ENCODE data around the gene AIFM3. TPM values are rescaled to one million over a fixed set of nuclear protein-coding genes. Genes with fewer than 3 reads are reported as not detected.
"Not testable (repeated sequence)": the region's sequence is repeated elsewhere in the genome, so short reads cannot be mapped to it uniquely, and the experiment has no call there.

AIFM3 gene
- total RNA-seq, 1 donor from 2014 or later: 12.3 TPM

DNA sequence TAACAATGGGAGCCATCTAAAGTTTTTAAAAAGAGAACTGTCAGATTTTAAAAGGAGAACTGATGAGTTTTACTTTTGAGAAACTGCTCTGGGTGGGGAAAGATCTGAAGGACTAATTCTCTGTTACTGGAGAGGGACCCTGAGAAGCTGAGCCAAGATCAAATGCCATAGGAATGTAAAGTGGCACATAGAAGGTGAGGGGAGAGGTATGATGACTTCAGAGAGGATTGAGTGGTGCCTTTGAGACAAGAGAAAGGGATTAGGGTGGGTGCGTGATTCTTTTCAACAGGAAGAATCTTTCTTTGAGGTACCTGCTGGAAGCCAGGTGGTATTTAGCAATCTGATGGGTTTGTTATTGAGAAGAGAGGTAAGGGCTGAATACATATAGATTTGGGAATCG is 40.8 kb upstream of the AIFM3 start:
- peaks cover 37% of the 10 kb centered on the region for H3K4me1 ChIP-seq
- intact Hi-C loops (cut with DNase I): no loop called here
- H3K4me3 ChIP-seq: no peak overlapping the region
- H3K36me3 ChIP-seq: no peaks in the 10 kb centered on the region
- TF ChIP-seq, protein P1, sequence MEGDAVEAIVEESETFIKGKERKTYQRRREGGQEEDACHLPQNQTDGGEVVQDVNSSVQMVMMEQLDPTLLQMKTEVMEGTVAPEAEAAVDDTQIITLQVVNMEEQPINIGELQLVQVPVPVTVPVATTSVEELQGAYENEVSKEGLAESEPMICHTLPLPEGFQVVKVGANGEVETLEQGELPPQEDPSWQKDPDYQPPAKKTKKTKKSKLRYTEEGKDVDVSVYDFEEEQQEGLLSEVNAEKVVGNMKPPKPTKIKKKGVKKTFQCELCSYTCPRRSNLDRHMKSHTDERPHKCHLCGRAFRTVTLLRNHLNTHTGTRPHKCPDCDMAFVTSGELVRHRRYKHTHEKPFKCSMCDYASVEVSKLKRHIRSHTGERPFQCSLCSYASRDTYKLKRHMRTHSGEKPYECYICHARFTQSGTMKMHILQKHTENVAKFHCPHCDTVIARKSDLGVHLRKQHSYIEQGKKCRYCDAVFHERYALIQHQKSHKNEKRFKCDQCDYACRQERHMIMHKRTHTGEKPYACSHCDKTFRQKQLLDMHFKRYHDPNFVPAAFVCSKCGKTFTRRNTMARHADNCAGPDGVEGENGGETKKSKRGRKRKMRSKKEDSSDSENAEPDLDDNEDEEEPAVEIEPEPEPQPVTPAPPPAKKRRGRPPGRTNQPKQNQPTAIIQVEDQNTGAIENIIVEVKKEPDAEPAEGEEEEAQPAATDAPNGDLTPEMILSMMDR (IDR thresholded peaks at IDR 0.05): no peak
- no peak overlapping the region for H3K27ac ChIP-seq
- DNase-seq: no peak
- H3K9me3 ChIP-seq: no peaks in the 10 kb centered on the region
- no peaks in the 10 kb centered on the region for H3K27me3 ChIP-seq (ENCODE audit: low read depth)
- ATAC-seq: peak in 1 of 2 donors; percentile 27

DNA sequence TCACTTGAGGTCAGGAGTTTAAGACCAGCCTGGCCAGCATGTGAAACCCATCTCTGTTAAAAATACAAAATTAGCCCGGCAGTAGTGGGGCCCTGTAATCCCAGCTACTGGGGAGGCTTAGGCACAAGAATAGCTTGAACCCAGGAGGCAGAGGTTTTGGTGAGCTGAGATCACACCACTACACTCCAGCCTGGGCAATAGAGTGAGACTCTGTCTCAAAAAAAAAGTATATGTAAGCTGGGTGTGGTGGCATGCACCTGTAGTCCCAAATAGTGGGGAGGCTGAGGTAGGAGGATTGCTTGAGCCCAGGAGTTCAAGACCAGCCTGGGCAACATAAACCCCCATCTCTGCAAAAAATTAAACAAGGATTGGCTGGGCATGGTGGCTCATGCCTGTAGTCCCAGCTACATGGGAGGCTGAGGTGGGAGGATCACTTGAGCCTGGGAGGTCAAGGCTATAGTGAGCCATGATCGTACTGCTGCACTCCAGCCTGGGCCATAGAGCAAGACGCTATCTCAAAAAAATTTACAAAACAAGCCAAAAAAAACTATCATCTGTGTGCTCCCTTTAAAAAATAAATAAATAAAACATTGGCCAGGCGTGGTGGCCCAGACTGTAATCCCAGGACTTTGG is 39.0 kb upstream of the AIFM3 start:
- Histone ChIP-seq H3K27me3 (ENCODE audit: low read depth) (no peaks in the 10 kb centered on the region), H3K36me3 (no peaks in the 10 kb centered on the region), H3K27ac (no peak overlapping the region), H3K9me3 (no peaks in the 10 kb centered on the region), H3K4me3 (no peak overlapping the region), H3K4me1 (peaks cover 34% of the 10 kb centered on the region)
- intact Hi-C loops (cut with DNase I): no loop called here
- TF ChIP-seq, protein P1 (IDR thresholded peaks at IDR 0.05): no peak
- ATAC-seq: no peak
- no peak for DNase-seq

DNA sequence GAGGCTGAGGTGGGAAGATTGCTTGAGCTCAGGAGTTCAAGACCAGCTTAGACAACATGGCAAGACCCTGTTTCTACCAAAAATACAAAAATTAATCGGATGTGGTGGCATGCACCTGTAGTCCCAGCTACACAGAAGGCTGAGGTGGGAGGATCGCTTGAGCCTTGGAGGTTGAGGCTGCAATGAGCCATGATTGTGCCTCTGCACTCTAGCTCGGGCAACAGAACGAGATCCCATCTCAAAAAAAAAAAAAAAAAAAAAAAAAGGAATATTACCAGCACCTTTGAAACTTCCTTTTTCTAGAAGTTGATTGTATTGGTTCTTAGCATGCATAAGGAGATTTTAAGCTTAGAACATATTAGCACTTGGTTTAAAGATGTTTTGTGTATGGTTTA is 38.5 kb upstream of the AIFM3 start:
- Histone ChIP-seq H3K27ac (no peak overlapping the region), H3K36me3 (peaks cover under 1% of the 10 kb centered on the region), H3K27me3 (ENCODE audit: low read depth) (no peaks in the 10 kb centered on the region), H3K9me3 (no peaks in the 10 kb centered on the region), H3K4me1 (peaks cover 34% of the 10 kb centered on the region), H3K4me3 (no peak overlapping the region)
- TF ChIP-seq, protein P1 (IDR thresholded peaks at IDR 0.05): no peak
- no peak for ATAC-seq
- no peak for DNase-seq
- intact Hi-C loops (cut with DNase I): no loop called here

DNA sequence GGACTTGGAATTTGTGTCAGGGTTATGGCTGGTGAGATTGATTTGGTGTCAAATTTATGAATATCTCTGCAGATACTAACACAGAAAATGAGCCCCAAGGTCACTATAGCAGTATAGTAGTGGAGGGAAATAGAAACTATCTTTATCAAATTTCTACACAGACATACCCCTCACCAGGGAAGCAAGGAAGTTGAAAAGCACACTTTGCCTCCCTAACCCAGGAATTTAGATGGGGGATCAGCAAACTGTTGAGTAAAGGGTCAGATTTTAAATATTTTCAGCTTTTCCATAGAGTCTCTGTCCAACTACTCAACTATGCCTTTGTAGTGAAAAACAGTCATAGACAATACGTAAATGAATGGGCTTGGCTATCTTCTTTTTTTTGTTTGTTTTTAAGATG is 37.1 kb upstream of the AIFM3 start:
- H3K27ac ChIP-seq: no peak overlapping the region
- intact Hi-C loops (cut with DNase I): no loop called here
- H3K9me3 ChIP-seq: no peaks in the 10 kb centered on the region
- H3K4me1 ChIP-seq: peaks cover 34% of the 10 kb centered on the region
- TF ChIP-seq, protein P1 (IDR thresholded peaks at IDR 0.05): no peak
- DNase-seq (no peak), ATAC-seq (no peak)
- no peak overlapping the region for H3K4me3 ChIP-seq
- H3K27me3 ChIP-seq (ENCODE audit: low read depth): no peaks in the 10 kb centered on the region
- peaks cover 15% of the 10 kb centered on the region for H3K36me3 ChIP-seq

DNA sequence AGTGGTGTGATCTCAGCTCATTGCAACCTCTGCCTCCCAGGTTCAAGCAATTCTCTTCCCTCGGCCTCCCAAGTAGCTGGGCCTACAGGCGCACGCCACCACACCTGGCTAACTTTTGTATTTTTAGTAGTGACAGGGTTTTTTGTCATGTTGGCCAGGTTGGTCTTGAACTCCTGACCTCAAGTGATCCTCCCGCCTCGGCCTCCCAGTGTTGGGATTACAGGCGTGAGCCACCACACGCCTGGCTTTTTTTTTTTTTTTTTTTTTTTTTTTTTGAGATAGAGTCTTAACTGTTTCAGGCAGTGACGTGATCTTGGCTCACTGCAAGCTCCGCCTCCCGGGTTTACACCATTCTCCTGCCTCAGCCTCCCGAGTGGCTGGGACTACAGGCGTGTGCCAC is 36.6 kb upstream of the AIFM3 start:
- ATAC-seq; H3K4me3 ChIP-seq; DNase-seq; intact Hi-C loops (cut with DNase I); H3K27me3 ChIP-seq (ENCODE audit: low read depth); H3K27ac ChIP-seq; H3K9me3 ChIP-seq: not testable (repeated sequence)
- H3K36me3 ChIP-seq: peaks cover 19% of the 10 kb centered on the region
- peaks cover 30% of the 10 kb centered on the region for H3K4me1 ChIP-seq

DNA sequence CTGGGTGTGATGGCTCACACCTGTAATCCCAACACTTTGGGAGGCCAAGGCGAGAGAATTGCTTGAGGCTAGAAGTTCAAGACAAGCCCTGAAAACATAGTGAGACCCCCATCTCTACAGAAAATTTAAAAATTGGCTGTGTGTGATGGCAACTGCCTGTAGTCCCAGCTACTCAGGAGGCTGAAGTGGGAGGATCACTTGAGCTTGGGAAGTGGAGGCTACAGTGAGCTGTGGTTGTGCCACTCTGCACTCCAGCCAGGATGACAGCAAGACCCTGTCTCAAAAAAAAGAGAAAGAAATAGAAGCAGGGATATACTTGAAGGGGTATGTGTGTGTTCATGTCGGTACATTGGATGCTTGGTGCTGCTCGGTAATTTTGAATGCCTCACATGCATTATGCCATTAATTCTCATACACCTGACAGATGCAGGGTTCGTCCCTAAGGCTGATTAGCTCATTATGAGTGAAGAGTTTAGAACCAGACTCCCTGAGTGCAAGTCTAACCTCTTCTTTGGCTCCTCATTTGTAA is 35.9 kb upstream of the AIFM3 start:
- no peak for ATAC-seq
- Histone ChIP-seq H3K27ac (no peak overlapping the region), H3K9me3 (no peaks in the 10 kb centered on the region), H3K27me3 (ENCODE audit: low read depth) (no peaks in the 10 kb centered on the region), H3K36me3 (peaks cover 27% of the 10 kb centered on the region), H3K4me1 (peaks cover 28% of the 10 kb centered on the region), H3K4me3 (no peak overlapping the region)
- TF ChIP-seq, protein P1 (IDR thresholded peaks at IDR 0.05): no peak
- intact Hi-C loops (cut with DNase I): no loop called here
- no peak for DNase-seq

Measured in lower lobe of right lung (tissue), 2 donors.